ENCODE results near the gene SPHKAP.

GRCh38 chr2:228131833-228132232 lies 49.7 kb downstream of the SPHKAP start:
- TF ChIP-seq, protein P1, sequence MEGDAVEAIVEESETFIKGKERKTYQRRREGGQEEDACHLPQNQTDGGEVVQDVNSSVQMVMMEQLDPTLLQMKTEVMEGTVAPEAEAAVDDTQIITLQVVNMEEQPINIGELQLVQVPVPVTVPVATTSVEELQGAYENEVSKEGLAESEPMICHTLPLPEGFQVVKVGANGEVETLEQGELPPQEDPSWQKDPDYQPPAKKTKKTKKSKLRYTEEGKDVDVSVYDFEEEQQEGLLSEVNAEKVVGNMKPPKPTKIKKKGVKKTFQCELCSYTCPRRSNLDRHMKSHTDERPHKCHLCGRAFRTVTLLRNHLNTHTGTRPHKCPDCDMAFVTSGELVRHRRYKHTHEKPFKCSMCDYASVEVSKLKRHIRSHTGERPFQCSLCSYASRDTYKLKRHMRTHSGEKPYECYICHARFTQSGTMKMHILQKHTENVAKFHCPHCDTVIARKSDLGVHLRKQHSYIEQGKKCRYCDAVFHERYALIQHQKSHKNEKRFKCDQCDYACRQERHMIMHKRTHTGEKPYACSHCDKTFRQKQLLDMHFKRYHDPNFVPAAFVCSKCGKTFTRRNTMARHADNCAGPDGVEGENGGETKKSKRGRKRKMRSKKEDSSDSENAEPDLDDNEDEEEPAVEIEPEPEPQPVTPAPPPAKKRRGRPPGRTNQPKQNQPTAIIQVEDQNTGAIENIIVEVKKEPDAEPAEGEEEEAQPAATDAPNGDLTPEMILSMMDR (tag by site-specific recombination; IDR thresholded peaks at IDR 0.05), result no peak
- TF ChIP-seq ZNF138 (tag by site-specific recombination; IDR thresholded peaks at IDR 0.05; ENCODE audit: borderline replicate concordance) (no peak), ZBTB48 (tag by site-specific recombination; IDR thresholded peaks at IDR 0.05) (no peak), ZNF140 (tag by site-specific recombination; IDR thresholded peaks at IDR 0.05) (no peak), ZBTB1 (tag by site-specific recombination; IDR thresholded peaks at IDR 0.05) (no peak)
- TF ChIP-seq, protein P2, sequence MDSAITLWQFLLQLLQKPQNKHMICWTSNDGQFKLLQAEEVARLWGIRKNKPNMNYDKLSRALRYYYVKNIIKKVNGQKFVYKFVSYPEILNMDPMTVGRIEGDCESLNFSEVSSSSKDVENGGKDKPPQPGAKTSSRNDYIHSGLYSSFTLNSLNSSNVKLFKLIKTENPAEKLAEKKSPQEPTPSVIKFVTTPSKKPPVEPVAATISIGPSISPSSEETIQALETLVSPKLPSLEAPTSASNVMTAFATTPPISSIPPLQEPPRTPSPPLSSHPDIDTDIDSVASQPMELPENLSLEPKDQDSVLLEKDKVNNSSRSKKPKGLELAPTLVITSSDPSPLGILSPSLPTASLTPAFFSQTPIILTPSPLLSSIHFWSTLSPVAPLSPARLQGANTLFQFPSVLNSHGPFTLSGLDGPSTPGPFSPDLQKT (IDR thresholded peaks at IDR 0.05; ENCODE audit: borderline replicate concordance, low read depth, low read length), result no peak

All from HEK293 (cell line).